ENCODE results near the gene DAAM2. TPM values are rescaled to one million over a fixed set of nuclear protein-coding genes. Genes with fewer than 3 reads are reported as not detected.

The DAAM2 gene
- total and polyA plus RNA-seq, 2 donors from 2014 or later = 6.9 to 19.8 TPM

DNA sequence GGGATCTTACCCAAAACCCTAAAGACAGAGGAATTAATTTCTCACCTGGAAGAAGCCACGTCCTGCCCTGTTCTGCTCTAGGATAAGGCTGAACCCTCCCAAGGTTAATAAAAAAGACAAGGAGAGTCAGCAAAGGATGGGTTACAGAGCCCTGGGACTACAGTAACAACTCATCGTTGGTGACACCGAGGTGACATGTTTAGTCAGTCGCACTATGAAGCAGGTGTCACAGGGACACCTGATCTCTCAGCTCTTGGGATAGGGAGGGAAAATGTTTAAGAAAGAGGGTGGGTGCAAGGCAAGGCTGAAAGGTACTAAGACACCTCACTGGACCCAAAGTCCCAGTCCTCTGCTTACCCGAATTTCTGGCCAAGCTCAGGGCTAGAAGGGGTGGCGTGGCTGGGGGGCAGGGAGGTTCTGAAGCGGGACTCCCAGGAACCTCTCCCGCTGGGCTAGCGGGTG is 141.5 kb downstream of the DAAM2 start:
- H3K9ac ChIP-seq (ENCODE audit: low read length in 3 of 3) = peak overlapping the region in 2 of 3 donors; percentile 65 to 88
- no peaks in the 10 kb centered on the region for H3K9me3 ChIP-seq (ENCODE audit: control insufficient read depth in 2 of 3, insufficient read depth in 1 of 3, low read length in 3 of 3)
- FAIRE-seq (no peak), DNase-seq (peak in 3 of 5 donors; percentile 18 to 38 (median 22))
- peaks cover 0 to 40% (median 28%) of the 10 kb centered on the region in 3 donors for H3K4me1 ChIP-seq (ENCODE audit: control insufficient read depth in 2 of 3, insufficient read depth in 2 of 3, low read depth in 1 of 3, low read length in 3 of 3)
- H3K36me3 ChIP-seq (ENCODE audit: control insufficient read depth in 2 of 3, insufficient read depth in 3 of 3, low read length in 3 of 3) = no peaks in the 10 kb centered on the region
- intact Hi-C loops (cut with DNase I) = no loop called here
- H3K27ac ChIP-seq (ENCODE audit: low read depth in 2 of 2, low read length in 2 of 2) = peak overlapping the region; percentile 78 to 87
- H3K4me3 ChIP-seq (ENCODE audit: low read length in 3 of 3) = peak overlapping the region; percentile 44 to 88 (median 88)
- TF ChIP-seq, protein P1, sequence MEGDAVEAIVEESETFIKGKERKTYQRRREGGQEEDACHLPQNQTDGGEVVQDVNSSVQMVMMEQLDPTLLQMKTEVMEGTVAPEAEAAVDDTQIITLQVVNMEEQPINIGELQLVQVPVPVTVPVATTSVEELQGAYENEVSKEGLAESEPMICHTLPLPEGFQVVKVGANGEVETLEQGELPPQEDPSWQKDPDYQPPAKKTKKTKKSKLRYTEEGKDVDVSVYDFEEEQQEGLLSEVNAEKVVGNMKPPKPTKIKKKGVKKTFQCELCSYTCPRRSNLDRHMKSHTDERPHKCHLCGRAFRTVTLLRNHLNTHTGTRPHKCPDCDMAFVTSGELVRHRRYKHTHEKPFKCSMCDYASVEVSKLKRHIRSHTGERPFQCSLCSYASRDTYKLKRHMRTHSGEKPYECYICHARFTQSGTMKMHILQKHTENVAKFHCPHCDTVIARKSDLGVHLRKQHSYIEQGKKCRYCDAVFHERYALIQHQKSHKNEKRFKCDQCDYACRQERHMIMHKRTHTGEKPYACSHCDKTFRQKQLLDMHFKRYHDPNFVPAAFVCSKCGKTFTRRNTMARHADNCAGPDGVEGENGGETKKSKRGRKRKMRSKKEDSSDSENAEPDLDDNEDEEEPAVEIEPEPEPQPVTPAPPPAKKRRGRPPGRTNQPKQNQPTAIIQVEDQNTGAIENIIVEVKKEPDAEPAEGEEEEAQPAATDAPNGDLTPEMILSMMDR (IDR thresholded peaks at IDR 0.05; ENCODE audit: borderline replicate concordance, extremely low read depth, insufficient read depth) = no peak
- H3K27me3 ChIP-seq (ENCODE audit: control insufficient read depth, insufficient read depth, low read length) = no peaks in the 10 kb centered on the region

DNA sequence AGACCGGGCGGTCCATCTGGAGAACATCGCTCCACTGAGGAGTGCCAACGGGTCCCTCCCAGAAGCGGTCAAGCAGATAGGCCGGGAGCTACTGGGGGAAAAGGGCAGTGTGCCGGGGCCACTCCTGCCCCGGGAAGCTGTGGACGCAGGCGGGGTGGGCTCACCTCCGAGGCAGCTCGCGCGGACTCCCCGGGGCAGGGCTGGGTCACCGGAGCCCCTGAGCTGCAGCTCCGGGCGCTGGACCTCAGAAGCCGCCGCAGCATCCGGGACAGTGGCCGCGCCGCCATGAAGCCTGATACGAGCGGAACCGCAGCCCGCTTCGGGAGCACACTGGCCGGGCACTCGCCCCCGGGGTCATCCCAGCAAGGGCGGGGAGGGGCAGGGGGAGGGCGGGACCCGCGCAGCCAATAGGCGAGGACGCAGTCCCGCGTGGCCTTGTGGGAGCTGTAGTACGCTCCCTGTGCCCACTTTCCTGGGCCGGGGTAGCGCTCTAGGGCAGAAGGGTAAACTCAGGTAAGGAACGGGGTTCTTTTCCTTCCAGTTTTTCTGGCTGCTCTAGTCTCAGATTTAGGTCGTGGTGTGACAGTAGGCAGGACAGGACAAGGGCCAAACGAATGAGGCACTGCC is 142.1 kb downstream of the DAAM2 start, which contains the start of gene MOCS1:
TSS of gene MOCS1 (minus strand) at position 332 of the 627 bp plus-strand sequence. CDS start at position 287, 45 bp downstream.
- intact Hi-C loops (cut with DNase I) = no loop called here
- FAIRE-seq = no peak
- peaks cover 0 to 35% (median 26%) of the 10 kb centered on the region in 3 donors for H3K4me1 ChIP-seq (ENCODE audit: control insufficient read depth in 2 of 3, insufficient read depth in 2 of 3, low read depth in 1 of 3, low read length in 3 of 3)

DNA sequence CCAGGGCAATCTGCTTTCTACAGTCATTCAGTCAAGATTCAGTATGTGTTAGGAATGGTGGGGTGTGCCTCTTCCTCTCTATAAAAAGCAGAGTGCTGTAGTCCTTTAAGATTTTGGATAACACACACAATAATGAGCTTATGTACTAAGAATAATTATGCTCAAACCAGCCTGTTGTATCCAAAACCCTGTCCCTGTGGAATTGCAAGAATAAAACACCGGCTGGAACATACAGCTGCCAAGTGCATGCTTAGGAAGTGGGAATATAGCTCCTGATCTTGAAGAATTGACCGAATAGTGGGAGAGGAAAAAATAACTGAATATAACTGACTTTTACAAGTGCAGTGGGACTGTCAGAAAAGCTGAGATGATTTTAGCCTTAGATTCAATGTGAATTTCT is 143.1 kb downstream of the DAAM2 start:
- H3K4me3 ChIP-seq (ENCODE audit: low read length in 3 of 3) = no peak overlapping the region
- no peaks in the 10 kb centered on the region for H3K9me3 ChIP-seq (ENCODE audit: control insufficient read depth in 2 of 3, insufficient read depth in 1 of 3, low read length in 3 of 3)
- DNase-seq (no peak), FAIRE-seq (no peak)
- intact Hi-C loops (cut with DNase I) = no loop called here
- H3K27ac ChIP-seq (ENCODE audit: low read depth in 2 of 2, low read length in 2 of 2) = no peak overlapping the region
- TF ChIP-seq, protein P1 (IDR thresholded peaks at IDR 0.05; ENCODE audit: borderline replicate concordance, extremely low read depth, insufficient read depth) = no peak
- H3K9ac ChIP-seq (ENCODE audit: low read length in 3 of 3) = no peak overlapping the region
- H3K4me1 ChIP-seq (ENCODE audit: control insufficient read depth in 2 of 3, insufficient read depth in 2 of 3, low read depth in 1 of 3, low read length in 3 of 3) = peaks cover 0 to 28% (median 21%) of the 10 kb centered on the region in 3 donors
- no peaks in the 10 kb centered on the region for H3K27me3 ChIP-seq (ENCODE audit: control insufficient read depth, insufficient read depth, low read length)
- no peaks in the 10 kb centered on the region for H3K36me3 ChIP-seq (ENCODE audit: control insufficient read depth in 2 of 3, insufficient read depth in 3 of 3, low read length in 3 of 3)

More for the DNA sequence above, 142.1 kb downstream of the DAAM2 start, which contains the start of gene MOCS1:
- DNase-seq = peak; percentile 74 to 94 (median 82)
- Histone ChIP-seq H3K27me3 (ENCODE audit: control insufficient read depth, insufficient read depth, low read length) (no peaks in the 10 kb centered on the region), H3K27ac (ENCODE audit: low read depth in 2 of 2, low read length in 2 of 2) (peak within 1 kb of the TSS; percentile 78 to 87), H3K9ac (ENCODE audit: low read length in 3 of 3) (peak within 1 kb of the TSS; percentile 42 to 88 (median 65)), H3K4me3 (ENCODE audit: low read length in 3 of 3) (peak within 1 kb of the TSS; percentile 60 to 88 (median 88)), H3K9me3 (ENCODE audit: control insufficient read depth in 2 of 3, insufficient read depth in 1 of 3, low read length in 3 of 3) (no peaks in the 10 kb centered on the region), H3K36me3 (ENCODE audit: control insufficient read depth in 2 of 3, insufficient read depth in 3 of 3, low read length in 3 of 3) (no peaks in the 10 kb centered on the region)
- TF ChIP-seq, protein P1 (IDR thresholded peaks at IDR 0.05; ENCODE audit: borderline replicate concordance, extremely low read depth, insufficient read depth) = no peak

Measured in kidney (tissue), 14 donors.